GM19238 (cell line): Measurements from ENCODE around the gene TUT7.

Source experiments
- DNase-seq: peaks from one replicate; pipeline ENCODE4 v3.0.0; 2011; ENCODE audit warnings: low spot score; ENCODE audit not compliant: insufficient read length

TUT7 gene

GRCh38 chr9:86256653-86257052 lies 97.6 kb downstream of the TUT7 start:
- no peak for DNase-seq

- no peak for DNase-seq
These were observed 100.6 kb downstream of the TUT7 start for GRCh38 chr9:86253577-86253976.

GRCh38 chr9:86252870-86253269 lies 101.3 kb downstream of the TUT7 start:
- no peak for DNase-seq

GRCh38 chr9:86250123-86250522 lies 104.1 kb downstream of the TUT7 start:
- DNase-seq, result no peak

GRCh38 chr9:86248746-86249145 lies 105.5 kb downstream of the TUT7 start:
- no peak for DNase-seq

- peak; percentile 49 for DNase-seq
These were observed 107.5 kb downstream of the TUT7 start for GRCh38 chr9:86246752-86247161.

GRCh38 chr9:86242071-86242470 lies 112.1 kb downstream of the TUT7 start:
- no peak for DNase-seq

- DNase-seq, result no peak
These were observed 113.0 kb downstream of the TUT7 start for GRCh38 chr9:86241216-86241615.

- DNase-seq, result no peak
These were observed 115.1 kb downstream of the TUT7 start for GRCh38 chr9:86238861-86239770.
